Esophagus muscularis mucosa (tissue), 4 donors: Measurements from ENCODE around the gene SUFU. TPM values are rescaled to one million over a fixed set of nuclear protein-coding genes. Genes with fewer than 3 reads are reported as not detected.

ENCODE experiments used
- DNase-seq: peaks from one replicate; pipeline ENCODE4 v3.0.0-alpha.2; 2017; ENCODE audit errors: extremely low spot score
- H3K27ac ChIP-seq, 4 donors: fragments of 200-600 bp; sonication (generic); replicated peaks in 1 of 4; 1 replicate in 3 of 4; 2 replicates in 1 of 4; pipeline ENCODE4 v1.5.1; 2016 to 2019; ENCODE audit warnings: mild to moderate bottlenecking in 1 of 4
- H3K27me3 ChIP-seq, 4 donors: fragments of 200-600 bp; sonication (generic); one replicate each; pipeline versions ENCODE4 v1.5.1 to v1.6.0; 2016 to 2019
- H3K36me3 ChIP-seq, 4 donors: fragments of 200-600 bp; sonication (generic); one replicate each; pipeline ENCODE4 v1.5.1; 2016 to 2019
- H3K4me1 ChIP-seq, 4 donors: fragments of 200-600 bp; sonication (generic); one replicate each; pipeline ENCODE4 v1.5.1; 2016 to 2019
- H3K4me3 ChIP-seq, 4 donors: fragments of 200-600 bp; sonication (generic); 1 replicate in 2 of 4; 2 replicates in 2 of 4; pipeline ENCODE4 v1.5.1; 2016 to 2019; ENCODE audit warnings: mild to moderate bottlenecking in 4 of 4, moderate library complexity in 1 of 4
- H3K9me3 ChIP-seq, 4 donors: fragments of 200-600 bp; sonication (generic); 1 replicate in 3 of 4; 2 replicates in 1 of 4; pipeline ENCODE4 v1.5.1; 2016 to 2019
- CTCF ChIP-seq, 3 experiments: fragments of 200-600 bp in 2 of 3; fragments of 450-650 bp in 1 of 3; sonication (generic) in 2 of 3; IDR thresholded peaks; one replicate each; pipeline ENCODE4 v1.5.1; 2017 to 2019; ENCODE audit warnings: antibody characterized with exemption in 3 of 3, mild to moderate bottlenecking in 2 of 3, moderate library complexity in 1 of 3
- EP300 ChIP-seq: sonication (generic); formaldehyde crosslinking; IDR thresholded peaks from one replicate; pipeline ENCODE4 v1.6.1; 2017; ENCODE audit warnings: antibody characterized with exemption
- POLR2A ChIP-seq: fragments of 450-650 bp; IDR thresholded peaks from one replicate; pipeline ENCODE4 v1.6.1; 2017; ENCODE audit warnings: antibody characterized with exemption, moderate library complexity, mild to moderate bottlenecking, low read depth
- POLR2AphosphoS5 ChIP-seq, 2 donors: sonication (generic); formaldehyde crosslinking; IDR thresholded peaks; one replicate each; pipeline ENCODE4 v1.6.1; 2017; ENCODE audit warnings: antibody characterized with exemption in 2 of 2
- WGBS: methylation state at CpG from one replicate; pipeline ENCODE4 v1.1.5; 2018; 5-methylcytosine and 5-hydroxymethylcytosine counted together
- intact Hi-C: fragments of 100-400 bp; cut with DNase I; formaldehyde crosslinking; loops from one replicate; pipeline ENCODE4 v1.15.1; 2023
- total RNA-seq, 4 donors: library from RNA; depleted of rRNA; stranded (reverse); fragments of >200 nt; gene quantifications; one replicate each; pipeline versions ENCODE4 v1.1.0 to v1.2.1, GENCODE V29; 2016

SUFU gene
- total RNA-seq, 4 donors from 2014 or later = 5.0 to 11.7 (median 10.1) TPM

GRCh38 chr10:102670065-102670670 is 166.4 kb downstream of the SUFU start:
- TF ChIP-seq CTCF (IDR thresholded peaks at IDR 0.05) (no peak), POLR2AphosphoS5 (IDR thresholded peaks at IDR 0.05) (no peak), POLR2A (no peak), EP300 (no peak)
- Histone ChIP-seq H3K36me3 (no peaks in the 10 kb centered on the region), H3K4me3 (no peak overlapping the region), H3K4me1 (peaks cover 41 to 50% (median 45%) of the 10 kb centered on the region in 4 donors), H3K27me3 (no peaks in the 10 kb centered on the region), H3K27ac (peak overlapping the region in 3 of 4 donors; percentile 39 to 66 (median 41)), H3K9me3 (no peaks in the 10 kb centered on the region)
- DNase-seq = no peak
- intact Hi-C loops = no loop called here
- 93% methylated on average over 9 of the region's 9 CpGs for WGBS

GRCh38 chr10:102670871-102671434 is 167.2 kb downstream of the SUFU start:
- H3K27ac ChIP-seq = no peak overlapping the region
- peaks cover 49 to 58% (median 53%) of the 10 kb centered on the region in 4 donors for H3K4me1 ChIP-seq

GRCh38 chr10:102673236-102673818 is 169.6 kb downstream of the SUFU start:
- no peak for DNase-seq
- intact Hi-C loops = no loop called here
- no peak for TF ChIP-seq POLR2AphosphoS5 (IDR thresholded peaks at IDR 0.05)
- no peak for TF ChIP-seq CTCF (IDR thresholded peaks at IDR 0.05)
- TF ChIP-seq EP300 = no peak
- no peak for TF ChIP-seq POLR2A
- Histone ChIP-seq H3K4me3 (peak overlapping the region; percentile 33 to 48 (median 44)), H3K9me3 (no peaks in the 10 kb centered on the region), H3K27me3 (no peaks in the 10 kb centered on the region), H3K4me1 (peaks cover 70 to 78% (median 76%) of the 10 kb centered on the region in 4 donors), H3K27ac (peak overlapping the region; percentile 67 to 81 (median 76)), H3K36me3 (no peaks in the 10 kb centered on the region)
- 64% methylated on average over 13 of the region's 13 CpGs for WGBS

More at GRCh38 chr10:102670871-102671434, 167.2 kb downstream of the SUFU start:
- intact Hi-C loops = no loop called here
- no peak for DNase-seq
- Histone ChIP-seq H3K36me3 (no peaks in the 10 kb centered on the region), H3K4me3 (no peak overlapping the region), H3K27me3 (no peaks in the 10 kb centered on the region), H3K9me3 (no peaks in the 10 kb centered on the region)
- 85% methylated on average over 6 of the region's 6 CpGs for WGBS
- TF ChIP-seq CTCF (IDR thresholded peaks at IDR 0.05) (no peak), POLR2AphosphoS5 (IDR thresholded peaks at IDR 0.05) (no peak), POLR2A (no peak), EP300 (no peak)

- no peaks in the 10 kb centered on the region for H3K27me3 ChIP-seq
- WGBS = 7% methylated on average over 18 of the region's 19 CpGs
- peaks cover 70 to 81% (median 76%) of the 10 kb centered on the region in 4 donors for H3K4me1 ChIP-seq
- DNase-seq = no peak
- H3K36me3 ChIP-seq = no peaks in the 10 kb centered on the region
- no peaks in the 10 kb centered on the region for H3K9me3 ChIP-seq
- intact Hi-C loops = no loop called here
- H3K4me3 ChIP-seq = peak overlapping the region; percentile 33 to 48 (median 44)
- H3K27ac ChIP-seq = peak overlapping the region; percentile 67 to 81 (median 76)
- peak in 1 of 2 donors; percentile 54 for TF ChIP-seq POLR2AphosphoS5 (IDR thresholded peaks at IDR 0.05)
- TF ChIP-seq EP300 = no peak
- TF ChIP-seq CTCF (IDR thresholded peaks at IDR 0.05) = no peak
- no peak for TF ChIP-seq POLR2A
These were observed 170.2 kb downstream of the SUFU start for GRCh38 chr10:102673819-102674511.
